ENCODE data around the gene CRISPLD2. TPM values are rescaled to one million over a fixed set of nuclear protein-coding genes. Genes with fewer than 3 reads are reported as not detected.

Gene CRISPLD2
- total and polyA plus RNA-seq, 9 of the 15 experiments (the other 6 are each of a cell fraction or from before 2014, with no cell fraction given): 0.03 to 0.24 (median 0.04) TPM; not detected in 4

DNA sequence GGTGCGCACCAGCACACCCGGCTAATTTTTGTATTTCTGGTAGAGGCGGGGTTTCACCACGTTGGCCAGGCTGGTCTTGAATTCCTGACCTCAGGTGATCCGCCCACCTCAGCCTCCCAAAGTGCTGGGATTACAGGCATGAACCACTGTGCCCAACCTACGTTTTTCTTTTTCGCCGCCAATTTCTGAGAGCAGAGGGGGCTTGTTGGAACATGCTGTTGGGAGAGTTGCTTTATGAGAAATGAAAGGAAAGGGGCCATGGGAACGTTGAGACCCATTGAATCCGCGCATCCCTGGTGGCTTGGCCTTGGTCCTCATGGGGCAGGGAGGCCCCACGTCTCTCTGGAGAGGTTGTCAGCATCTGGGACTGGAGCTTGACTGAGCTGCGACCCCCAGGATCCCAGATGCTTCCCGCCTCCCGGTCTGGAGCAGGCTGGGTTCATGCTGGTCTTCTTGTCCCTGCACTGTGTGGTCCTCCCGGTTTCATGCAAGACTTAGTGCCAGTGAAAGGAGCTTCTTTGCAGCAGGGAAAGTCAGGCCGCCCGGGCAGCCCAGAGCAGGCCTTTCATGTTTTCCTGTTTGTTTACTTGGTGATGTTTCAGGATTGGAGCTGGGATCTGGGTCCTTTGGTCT lies 22.8 kb downstream of the CRISPLD2 start:
- no peak for ATAC-seq
- Histone ChIP-seq H3K36me3 (ENCODE audit: control insufficient read depth, insufficient read depth, low read length) (no peaks in the 10 kb centered on the region), H3K79me2 (ENCODE audit: control insufficient read depth, insufficient read depth, low read length) (no peaks in the 10 kb centered on the region), H4K20me1 (replicated peaks; ENCODE audit: control insufficient read depth, insufficient read depth, low read length) (peaks cover 42% of the 10 kb centered on the region), H3K4me2 (ENCODE audit: insufficient read depth, low read length) (no peak overlapping the region), H3K9me3 (replicated peaks; ENCODE audit: control insufficient read depth, insufficient read depth, low read depth, low read length) (no peaks in the 10 kb centered on the region), H3K4me1 (replicated peaks in 1 of 2; ENCODE audit: control insufficient read depth in 2 of 2, insufficient read depth in 2 of 2, low read length in 2 of 2) (peaks cover 0 to 9% of the 10 kb centered on the region in 2 experiments; a peak in 1 of 5 replicates), H3K9me1 (ENCODE audit: control insufficient read depth, insufficient read depth, low read length) (no peaks in the 10 kb centered on the region), H3K27me3 (ENCODE audit: control insufficient read depth in 2 of 2, insufficient read depth in 2 of 2, low read length in 2 of 2) (peaks cover 82 to 96% of the 10 kb centered on the region in 2 experiments), H2AFZ (ENCODE audit: low read depth, low read length) (no peak overlapping the region), H3K27ac (ENCODE audit: extremely low read depth, low read depth, low read length) (no peak overlapping the region), H3K9ac (ENCODE audit: insufficient read depth in 1 of 2, low read depth in 2 of 2, low read length in 2 of 2) (no peak overlapping the region), H3K4me3 (no peak overlapping the region)
- intact Hi-C loops (cut with micrococcal nuclease) (no loop called here), in situ Hi-C loops (cut with MboI) (no loop called here)
- 4% methylated on average over 18 of the region's 18 CpGs for WGBS (ENCODE audit: insufficient coverage, low coverage, missing lambda C conversion rate)
- BruUV-seq (replicated peaks): no TSS peak
- CTCF ChIA-PET (ENCODE audit: low intra/inter-chr PET ratio): no interaction called here
- FAIRE-seq: no peak
- POLR2A ChIA-PET: no interaction called here
- DNase-seq (ENCODE audit: extremely low read depth in 1 of 4, low spot score in 3 of 4): no peak
- TF ChIP-seq ZNF134 (CRISPR knock-in tag; conservative IDR thresholded peaks at IDR 0.05) (no peak), DACH1 (IDR thresholded peaks at IDR 0.05; ENCODE audit: partially characterized antibody) (no peak), MCM2 (IDR thresholded peaks at IDR 0.05; ENCODE audit: low read depth) (no peak), HNRNPL (IDR thresholded peaks at IDR 0.05; ENCODE audit: low read depth, low read length) (no peak), NR2C1 (IDR thresholded peaks at IDR 0.05) (no peak), NR2C1 (tag; IDR thresholded peaks at IDR 0.05) (no peak), JUNB (CRISPR knock-in tag; conservative IDR thresholded peaks at IDR 0.05) (no peak), ZNF354B (CRISPR knock-in tag; IDR thresholded peaks at IDR 0.05) (no peak), RCOR1 (IDR thresholded peaks at IDR 0.05; ENCODE audit: borderline replicate concordance in 1 of 2, low read depth in 2 of 2, low read length in 2 of 2) (no peak), ARID1B (IDR thresholded peaks at IDR 0.05) (no peak)
- TF ChIP-seq, protein P1, sequence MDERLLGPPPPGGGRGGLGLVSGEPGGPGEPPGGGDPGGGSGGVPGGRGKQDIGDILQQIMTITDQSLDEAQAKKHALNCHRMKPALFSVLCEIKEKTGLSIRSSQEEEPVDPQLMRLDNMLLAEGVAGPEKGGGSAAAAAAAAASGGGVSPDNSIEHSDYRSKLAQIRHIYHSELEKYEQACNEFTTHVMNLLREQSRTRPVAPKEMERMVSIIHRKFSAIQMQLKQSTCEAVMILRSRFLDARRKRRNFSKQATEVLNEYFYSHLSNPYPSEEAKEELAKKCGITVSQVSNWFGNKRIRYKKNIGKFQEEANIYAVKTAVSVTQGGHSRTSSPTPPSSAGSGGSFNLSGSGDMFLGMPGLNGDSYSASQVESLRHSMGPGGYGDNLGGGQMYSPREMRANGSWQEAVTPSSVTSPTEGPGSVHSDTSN (CRISPR knock-in tag; IDR thresholded peaks at IDR 0.05; ENCODE audit: low read depth): no peak
- TF ChIP-seq, protein P1 (tag; conservative IDR thresholded peaks at IDR 0.05; ENCODE audit: low read depth): no peak
- TF ChIP-seq, protein P2, sequence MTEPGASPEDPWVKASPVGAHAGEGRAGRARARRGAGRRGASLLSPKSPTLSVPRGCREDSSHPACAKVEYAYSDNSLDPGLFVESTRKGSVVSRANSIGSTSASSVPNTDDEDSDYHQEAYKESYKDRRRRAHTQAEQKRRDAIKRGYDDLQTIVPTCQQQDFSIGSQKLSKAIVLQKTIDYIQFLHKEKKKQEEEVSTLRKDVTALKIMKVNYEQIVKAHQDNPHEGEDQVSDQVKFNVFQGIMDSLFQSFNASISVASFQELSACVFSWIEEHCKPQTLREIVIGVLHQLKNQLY (CRISPR knock-in tag; conservative IDR thresholded peaks at IDR 0.05): no peak
- TF ChIP-seq, protein P3, sequence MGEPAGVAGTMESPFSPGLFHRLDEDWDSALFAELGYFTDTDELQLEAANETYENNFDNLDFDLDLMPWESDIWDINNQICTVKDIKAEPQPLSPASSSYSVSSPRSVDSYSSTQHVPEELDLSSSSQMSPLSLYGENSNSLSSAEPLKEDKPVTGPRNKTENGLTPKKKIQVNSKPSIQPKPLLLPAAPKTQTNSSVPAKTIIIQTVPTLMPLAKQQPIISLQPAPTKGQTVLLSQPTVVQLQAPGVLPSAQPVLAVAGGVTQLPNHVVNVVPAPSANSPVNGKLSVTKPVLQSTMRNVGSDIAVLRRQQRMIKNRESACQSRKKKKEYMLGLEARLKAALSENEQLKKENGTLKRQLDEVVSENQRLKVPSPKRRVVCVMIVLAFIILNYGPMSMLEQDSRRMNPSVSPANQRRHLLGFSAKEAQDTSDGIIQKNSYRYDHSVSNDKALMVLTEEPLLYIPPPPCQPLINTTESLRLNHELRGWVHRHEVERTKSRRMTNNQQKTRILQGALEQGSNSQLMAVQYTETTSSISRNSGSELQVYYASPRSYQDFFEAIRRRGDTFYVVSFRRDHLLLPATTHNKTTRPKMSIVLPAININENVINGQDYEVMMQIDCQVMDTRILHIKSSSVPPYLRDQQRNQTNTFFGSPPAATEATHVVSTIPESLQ (CRISPR knock-in tag; IDR thresholded peaks at IDR 0.05): no peak
- TF ChIP-seq, protein P4, sequence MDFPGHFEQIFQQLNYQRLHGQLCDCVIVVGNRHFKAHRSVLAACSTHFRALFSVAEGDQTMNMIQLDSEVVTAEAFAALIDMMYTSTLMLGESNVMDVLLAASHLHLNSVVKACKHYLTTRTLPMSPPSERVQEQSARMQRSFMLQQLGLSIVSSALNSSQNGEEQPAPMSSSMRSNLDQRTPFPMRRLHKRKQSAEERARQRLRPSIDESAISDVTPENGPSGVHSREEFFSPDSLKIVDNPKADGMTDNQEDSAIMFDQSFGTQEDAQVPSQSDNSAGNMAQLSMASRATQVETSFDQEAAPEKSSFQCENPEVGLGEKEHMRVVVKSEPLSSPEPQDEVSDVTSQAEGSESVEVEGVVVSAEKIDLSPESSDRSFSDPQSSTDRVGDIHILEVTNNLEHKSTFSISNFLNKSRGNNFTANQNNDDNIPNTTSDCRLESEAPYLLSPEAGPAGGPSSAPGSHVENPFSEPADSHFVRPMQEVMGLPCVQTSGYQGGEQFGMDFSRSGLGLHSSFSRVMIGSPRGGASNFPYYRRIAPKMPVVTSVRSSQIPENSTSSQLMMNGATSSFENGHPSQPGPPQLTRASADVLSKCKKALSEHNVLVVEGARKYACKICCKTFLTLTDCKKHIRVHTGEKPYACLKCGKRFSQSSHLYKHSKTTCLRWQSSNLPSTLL (IDR thresholded peaks at IDR 0.05): no peak
